CD4-positive, alpha-beta T cell treated with Interferon gamma for 1 hour (primary cell): ENCODE data around the gene THUMPD2.

Experiments used
- DNase-seq: peaks from one replicate; pipeline ENCODE4 v3.0.0-alpha.2; 2020

The THUMPD2 gene

DNA sequence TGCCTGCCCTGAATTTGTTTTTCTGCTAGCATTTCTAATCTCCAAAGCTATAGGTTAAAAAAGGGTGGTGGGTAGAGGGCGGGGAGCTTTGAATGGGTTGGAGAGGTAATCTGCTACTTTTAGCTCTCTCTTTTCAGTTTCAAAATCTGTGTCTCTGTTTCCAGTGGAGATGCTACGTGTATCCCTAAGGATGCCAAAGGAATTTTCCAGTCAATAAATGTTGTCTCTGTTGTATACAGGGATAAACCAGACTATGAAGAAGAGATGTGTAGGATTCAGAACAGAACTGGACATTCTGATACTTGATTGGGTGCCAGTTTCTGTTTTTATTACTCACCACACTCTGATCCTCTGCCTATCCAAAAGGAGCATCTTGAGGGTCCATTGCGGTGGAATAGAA, 63.2 kb downstream of the THUMPD2 start:
- no peak for DNase-seq

DNA sequence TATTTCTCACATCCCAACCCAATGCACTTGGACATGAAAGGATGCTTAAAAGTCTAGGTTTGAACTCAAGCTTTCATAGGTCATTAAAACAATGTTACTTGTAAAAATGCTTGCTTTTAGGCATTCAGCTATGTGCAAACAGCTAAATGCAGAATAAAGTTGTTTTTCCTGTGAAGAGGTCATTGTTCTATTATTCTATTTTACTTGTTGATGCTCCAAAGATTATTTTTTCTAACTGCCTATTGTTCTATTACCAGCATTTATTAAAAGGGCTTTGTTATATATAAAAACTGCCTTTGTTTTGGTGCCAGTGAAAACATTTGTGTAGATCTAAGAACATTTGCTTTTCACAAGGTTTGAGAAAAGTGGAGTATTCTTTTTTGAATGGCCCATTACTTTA, 64.0 kb downstream of the THUMPD2 start:
- no peak for DNase-seq

DNA sequence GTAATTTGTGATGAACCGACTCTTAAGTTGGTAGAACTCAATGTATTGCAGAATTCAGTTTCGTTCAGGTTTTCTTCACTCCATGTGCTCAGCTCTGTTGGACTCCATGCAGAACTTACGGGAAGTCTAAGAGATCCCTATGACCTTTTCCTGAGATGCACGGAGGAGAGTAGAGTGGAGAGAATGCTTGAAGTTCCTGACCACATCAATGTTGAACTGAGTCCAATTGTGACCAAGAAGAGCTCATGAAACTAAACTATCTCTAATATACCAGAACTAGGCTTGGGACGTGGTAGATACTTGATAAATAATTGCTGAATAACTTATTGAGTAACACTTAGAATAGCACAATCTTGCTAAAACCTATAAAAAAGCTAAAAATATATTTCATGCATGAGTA, 66.1 kb downstream of the THUMPD2 start:
- DNase-seq, result no peak

DNA sequence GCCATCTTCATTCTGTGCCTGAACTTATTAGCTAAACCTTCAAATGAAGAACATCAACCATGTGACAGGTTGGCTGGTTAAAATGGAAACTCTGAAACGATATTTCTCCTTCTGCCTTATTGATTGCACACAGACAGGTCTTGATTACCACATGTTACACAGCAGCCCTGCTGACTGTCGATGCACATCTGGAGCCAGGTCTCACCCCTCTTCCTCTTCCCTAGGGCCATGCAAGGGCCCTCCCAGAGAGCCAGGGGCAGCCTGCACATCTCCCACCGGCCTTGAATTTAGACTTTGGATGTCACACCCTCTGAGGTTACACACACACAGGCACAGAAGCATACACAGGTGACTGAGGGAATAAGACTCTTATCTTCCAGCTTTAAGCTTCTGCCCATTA, 68.3 kb downstream of the THUMPD2 start:
- no peak for DNase-seq

DNA sequence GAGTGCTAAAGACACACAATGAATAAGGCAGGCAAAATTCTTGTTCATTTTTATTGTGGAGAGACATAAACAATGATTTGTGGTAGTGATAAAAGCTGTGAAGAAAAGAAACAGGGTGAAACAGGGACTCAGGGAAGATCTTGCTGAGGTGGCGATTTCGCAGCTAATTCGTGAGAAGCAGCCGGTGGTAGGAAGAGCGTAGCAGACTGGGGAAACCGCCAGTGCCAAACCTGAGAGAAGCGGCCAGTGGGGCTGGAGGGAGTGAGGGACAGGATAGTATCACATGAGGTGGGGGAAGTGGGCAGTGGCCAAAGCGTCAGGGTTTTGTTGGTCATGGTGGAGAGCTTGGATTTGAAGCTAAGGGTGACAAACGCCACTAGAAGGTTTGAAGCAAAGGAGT, 71.1 kb downstream of the THUMPD2 start:
- no peak for DNase-seq

DNA sequence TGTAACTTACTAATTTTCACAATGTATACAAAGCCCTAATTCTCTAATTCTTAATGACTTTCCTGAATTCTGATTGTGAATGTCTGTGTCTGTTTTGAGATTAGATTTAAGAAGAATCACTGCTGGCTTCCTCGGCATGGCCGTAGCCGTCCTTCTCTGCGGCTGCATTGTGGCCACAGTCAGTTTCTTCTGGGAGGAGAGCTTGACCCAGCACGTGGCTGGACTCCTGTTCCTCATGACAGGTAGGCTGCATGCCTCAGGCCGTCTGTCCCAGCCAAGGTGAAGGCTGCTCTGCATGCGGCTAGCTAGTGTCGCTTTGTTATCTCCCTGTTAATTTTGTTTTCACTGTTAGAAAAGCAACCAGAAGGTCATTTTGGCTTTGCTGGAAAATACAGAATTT, 72.1 kb downstream of the THUMPD2 start:
- no peak for DNase-seq

DNA sequence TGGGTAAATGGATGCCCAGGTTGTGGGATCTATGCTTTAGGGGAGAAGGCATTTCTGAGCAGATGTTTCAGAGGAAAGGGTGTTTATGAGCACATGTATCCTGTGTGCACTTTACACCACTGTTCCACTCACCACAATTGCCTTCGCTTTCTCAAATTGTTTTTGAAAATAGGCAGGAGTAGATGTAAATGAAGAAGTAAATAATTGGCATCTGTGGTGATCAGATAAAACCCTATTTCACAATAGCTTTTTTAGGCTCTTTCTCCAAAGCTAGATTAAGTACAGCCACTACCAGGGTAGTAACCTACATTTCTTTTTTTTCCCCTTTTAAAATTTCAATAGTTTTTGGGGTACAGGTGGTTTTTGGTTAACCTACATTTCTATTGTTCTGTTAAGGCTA, 72.7 kb downstream of the THUMPD2 start:
- DNase-seq, result no peak

DNA sequence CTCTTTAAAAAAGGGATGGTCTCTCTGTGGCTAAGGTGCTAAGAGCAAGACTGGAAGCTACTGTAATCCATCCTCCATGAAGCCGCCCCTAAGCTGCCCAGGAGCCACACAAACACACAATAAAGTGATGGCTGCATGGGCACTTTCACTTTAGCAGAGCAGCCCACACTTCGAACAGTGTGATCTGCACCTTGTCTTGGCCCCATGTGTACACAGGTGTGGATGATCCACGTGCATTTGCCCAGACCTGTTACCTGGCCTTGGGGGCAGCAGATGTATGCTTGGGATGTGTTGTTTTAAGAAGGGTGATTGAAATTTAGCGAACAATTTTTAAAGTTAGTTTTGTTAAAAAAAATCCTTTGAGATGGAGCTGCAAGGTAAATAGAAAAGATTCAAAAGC, 73.4 kb downstream of the THUMPD2 start:
- DNase-seq, result no peak

DNA sequence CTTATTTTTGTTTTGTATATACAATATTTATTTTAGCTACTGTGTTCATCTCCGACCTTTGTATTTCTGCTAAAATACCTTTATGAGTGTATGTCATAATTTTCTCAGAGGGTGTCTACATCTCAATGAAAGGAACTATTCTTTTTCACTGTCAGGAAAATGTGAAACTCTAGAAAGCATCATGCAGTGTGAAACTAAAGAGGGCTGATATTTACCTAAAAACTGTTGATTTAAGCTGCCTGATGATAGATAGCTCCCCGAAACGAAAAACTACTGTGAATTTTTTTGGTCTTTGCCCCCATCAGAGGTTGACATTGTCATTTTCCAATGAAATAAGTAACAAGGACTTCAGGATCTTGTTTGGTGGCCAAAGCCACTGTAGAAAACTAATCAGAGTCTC, 74.5 kb downstream of the THUMPD2 start:
- no peak for DNase-seq

DNA sequence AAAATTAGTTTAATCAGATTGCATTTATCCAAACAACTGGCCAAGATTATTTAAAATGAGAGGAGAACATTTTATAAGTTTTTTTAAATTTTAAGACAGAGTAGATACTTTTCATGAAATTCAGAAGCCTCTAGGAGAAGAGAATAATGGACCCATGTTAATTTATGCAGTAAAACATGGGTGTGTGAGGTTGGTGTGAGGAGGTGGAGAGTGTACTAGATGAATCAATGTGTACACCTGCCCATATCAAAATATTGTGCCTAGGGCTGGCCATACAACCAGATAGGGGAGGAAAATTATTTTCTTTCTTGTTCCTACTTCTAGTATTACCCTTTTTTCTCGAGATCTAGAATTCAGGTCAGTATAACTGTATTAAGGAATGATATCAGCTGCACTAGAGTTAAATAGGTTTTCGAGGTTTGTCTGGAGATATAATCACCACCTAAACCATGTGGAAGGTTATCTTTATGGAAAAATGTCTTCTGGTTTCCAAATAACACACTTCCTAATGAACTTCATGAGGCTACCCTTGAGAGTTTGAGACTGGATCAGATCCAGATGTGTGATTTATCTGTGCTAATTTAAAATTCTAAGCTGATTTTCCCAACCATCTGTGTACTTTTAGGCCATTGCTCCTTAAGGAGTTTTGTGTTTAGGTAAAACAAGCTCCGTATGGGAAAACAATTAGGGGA, 75.7 kb downstream of the THUMPD2 start:
- no peak for DNase-seq

DNA sequence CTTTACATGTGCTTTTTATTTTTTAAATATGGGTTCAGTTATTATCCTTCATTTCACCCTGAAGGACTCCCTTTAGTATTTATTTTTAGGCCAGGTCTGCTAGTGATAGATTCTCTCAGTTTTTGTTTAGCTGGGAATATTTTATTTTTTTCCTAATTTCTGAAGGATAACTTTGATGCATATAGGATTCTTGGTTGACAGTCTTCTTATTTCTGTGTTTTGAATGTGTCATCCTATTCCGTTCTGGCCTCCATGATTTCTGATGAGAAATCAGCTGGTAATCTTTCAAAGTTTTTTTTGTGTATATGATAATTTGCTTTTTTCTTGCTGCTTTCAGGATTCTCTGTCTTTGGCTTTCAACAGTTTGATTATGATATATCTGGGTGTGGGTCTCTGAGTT, 77.9 kb downstream of the THUMPD2 start:
- no peak for DNase-seq

DNA sequence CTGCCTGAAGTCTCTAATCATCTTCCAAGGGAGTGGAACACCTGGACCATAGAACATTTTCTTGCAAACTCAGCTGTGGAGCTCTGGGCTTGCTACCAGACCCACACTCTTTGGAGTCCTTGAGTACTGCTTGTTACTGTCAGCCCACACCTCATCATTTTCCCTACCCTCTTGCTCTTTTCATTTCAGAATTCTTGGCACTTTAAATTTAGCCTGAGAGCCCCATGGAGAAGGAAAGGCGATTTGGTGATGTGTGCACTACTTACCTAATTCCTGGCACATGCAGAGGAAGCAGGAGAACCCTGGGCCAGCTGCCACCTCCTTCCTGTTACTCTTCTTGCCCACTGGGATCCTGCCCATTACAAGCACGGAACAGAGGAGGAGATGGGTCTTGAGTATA, 81.6 kb downstream of the THUMPD2 start:
- no peak for DNase-seq

DNA sequence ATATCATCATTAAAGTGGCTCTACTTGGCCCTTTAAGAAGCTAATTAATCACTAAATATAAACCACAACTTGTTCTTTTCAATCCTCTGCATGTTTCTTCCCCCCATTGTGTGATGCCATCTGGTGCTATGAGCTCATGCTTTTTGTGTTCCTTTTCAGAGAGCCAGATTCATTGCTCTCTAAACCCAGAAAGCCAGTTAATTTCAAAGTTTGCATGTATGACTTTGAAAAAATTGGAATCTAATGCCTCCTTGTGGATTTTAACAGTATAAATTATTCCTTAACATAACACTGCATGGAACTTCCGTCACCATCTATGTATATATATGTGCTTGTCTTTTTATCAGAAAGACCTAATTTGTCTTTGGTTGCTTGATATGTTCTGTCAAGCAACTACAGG, 82.2 kb downstream of the THUMPD2 start:
- DNase-seq, result no peak

DNA sequence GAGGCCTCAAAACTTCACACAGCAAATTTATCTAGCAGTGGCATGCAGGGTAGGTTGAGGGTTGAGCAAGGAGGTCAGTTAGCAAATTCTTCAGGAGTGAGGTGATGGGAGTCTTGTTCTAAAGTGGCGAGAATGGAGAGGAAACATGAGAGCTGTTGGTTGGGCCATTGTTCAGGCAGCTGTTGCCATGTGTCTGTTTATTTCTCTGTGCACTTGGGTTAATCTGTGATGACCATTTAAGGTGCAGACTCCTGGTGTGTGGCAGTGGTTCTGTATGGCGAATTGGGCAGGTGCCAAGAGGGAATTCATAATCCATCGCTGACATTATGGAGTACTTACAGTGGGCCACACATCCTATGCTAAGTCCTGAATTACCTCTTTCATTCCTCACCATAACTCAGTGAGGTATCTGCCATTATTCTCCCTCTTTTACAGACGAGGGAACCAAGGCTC, 82.9 kb downstream of the THUMPD2 start:
- DNase-seq, result no peak

DNA sequence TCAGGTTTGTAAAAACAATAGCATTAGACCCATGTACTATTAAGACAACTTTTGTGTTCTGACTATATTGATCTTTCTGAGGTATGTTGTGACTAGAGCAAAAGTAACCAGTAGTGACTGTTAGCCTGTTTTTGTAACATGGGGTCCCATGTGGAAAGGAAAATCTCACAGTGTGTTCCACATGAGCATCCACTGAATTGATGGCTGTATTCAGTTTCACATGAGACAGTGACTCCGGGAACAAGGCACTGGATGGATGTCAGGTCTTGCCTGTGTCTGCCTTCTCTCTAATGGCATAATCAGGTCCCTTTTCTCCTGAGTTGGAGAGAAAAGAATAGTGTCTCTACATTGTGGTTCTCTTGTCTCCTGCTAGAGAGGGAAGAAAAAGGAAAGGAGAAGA, 85.8 kb downstream of the THUMPD2 start:
- no peak for DNase-seq

DNA sequence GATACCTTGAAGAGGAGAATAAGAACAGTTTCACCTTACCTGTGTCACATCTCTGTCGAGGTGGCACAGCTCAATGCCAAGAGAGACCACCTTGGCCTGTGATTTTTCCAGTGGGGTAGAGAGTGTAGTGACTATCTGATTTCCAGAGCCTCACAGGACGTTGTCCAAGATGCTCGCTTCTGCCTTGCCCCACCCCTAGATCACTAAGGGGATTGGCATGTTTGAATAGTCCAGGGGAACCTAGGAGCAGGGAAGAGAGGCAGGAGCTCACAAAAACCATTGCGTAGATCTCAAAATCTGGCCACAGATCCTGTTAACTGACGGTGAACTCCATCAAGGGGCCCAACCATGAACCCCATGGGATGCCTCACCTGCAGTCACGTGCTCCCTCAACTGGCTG, 89.2 kb downstream of the THUMPD2 start:
- DNase-seq, result no peak

DNA sequence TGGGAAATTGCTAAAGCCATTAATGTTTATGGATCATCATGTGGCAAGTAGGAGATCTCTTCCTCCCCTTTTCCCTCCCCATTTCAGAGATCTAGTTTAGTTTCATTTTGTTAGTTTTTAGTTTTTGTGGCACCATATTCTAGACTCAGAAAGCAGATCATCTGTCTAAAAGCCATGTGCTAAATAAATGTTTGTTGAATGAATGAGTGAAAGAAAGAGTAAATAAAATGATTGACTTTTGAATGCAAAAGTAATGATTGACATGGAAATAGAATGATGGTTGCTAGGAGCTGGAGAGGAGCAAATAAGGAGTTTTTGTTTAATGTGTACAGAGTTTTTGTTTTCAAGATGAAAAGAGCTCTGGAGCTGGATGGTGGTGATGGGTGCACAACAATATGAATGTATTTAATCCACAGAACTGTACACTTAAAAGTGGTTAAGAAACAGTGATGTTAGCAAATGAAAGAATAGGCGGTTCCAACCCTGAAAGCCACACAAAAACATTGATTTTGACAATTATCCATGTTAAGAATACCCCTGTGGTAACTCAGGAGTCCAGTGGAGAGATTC, 89.7 kb downstream of the THUMPD2 start:
- DNase-seq, result no peak

DNA sequence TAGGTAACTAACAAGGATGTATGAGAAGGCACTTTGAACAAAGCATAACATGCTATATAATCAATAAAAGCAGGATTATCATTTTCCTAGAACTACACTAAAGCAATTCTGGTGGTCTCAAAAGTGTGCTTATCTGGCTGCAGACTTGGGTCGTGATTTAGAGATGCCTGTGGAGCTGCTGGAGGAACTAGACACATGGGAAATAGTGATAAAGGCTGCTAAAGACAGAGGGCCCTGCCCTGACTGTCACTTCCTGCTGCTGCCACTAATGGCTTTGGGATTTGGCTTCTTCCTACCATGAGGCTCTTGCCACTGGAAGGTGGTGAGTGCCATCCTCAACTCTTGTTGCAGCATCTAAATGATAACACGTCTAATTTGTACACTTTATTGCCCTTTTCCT, 90.9 kb downstream of the THUMPD2 start:
- no peak for DNase-seq

DNA sequence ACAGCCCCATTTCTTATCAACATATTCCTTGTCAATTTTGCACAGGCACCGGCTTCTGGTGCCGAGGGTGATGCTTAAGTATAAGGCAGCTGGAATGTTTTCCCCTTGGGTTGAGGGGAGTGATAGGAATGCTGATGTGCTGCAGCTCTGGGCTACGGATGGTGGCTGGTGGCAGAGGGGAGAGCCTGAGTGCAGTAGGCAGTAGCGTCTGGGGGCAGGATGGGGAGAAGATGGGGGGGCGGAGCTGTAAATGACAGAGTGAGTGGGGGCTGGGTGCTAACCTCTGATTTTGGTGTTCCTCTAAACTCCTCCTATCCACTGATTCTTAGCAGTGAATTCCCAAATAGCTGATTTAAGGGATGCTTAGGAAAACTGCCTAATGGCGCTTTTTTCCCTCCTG, 92.6 kb downstream of the THUMPD2 start:
- DNase-seq, result no peak
